ENCODE results near the gene CLDN19. TPM values are rescaled to one million over a fixed set of nuclear protein-coding genes. Genes with fewer than 3 reads are reported as not detected.
"Not testable (repeated sequence)": the region's sequence is repeated elsewhere in the genome, so short reads cannot be mapped to it uniquely, and the experiment has no call there.

The CLDN19 gene
- total RNA-seq, 4 donors from 2014 or later, result not detected

- ATAC-seq (ENCODE audit: low FRiP score), result no peak
- no peak for DNase-seq (ENCODE audit: low spot score)
- TF ChIP-seq CTCF (IDR thresholded peaks at IDR 0.05), result no peak
Observed at GRCh38 chr1:42723511-42723910, 16.5 kb downstream of the CLDN19 start.

- not testable (repeated sequence) for ATAC-seq (ENCODE audit: low FRiP score); DNase-seq (ENCODE audit: low spot score)
Observed at GRCh38 chr1:42722403-42722802, 17.6 kb downstream of the CLDN19 start.

- no peak for ATAC-seq (ENCODE audit: low FRiP score)
- no peak for DNase-seq (ENCODE audit: low spot score)
- TF ChIP-seq CTCF (IDR thresholded peaks at IDR 0.05), result no peak
Observed at GRCh38 chr1:42721926-42722325, 18.1 kb downstream of the CLDN19 start.

- ATAC-seq (ENCODE audit: low FRiP score) (no peak), DNase-seq (ENCODE audit: low spot score) (no peak)
- TF ChIP-seq CTCF (IDR thresholded peaks at IDR 0.05), result no peak
Observed at GRCh38 chr1:42720868-42721267, 19.2 kb downstream of the CLDN19 start.

GRCh38 chr1:42714441-42714840 lies 25.6 kb downstream of the CLDN19 start:
- ATAC-seq (ENCODE audit: low FRiP score); DNase-seq (ENCODE audit: low spot score): not testable (repeated sequence)

- ATAC-seq (ENCODE audit: low FRiP score) (no peak), DNase-seq (ENCODE audit: low spot score) (no peak)
- TF ChIP-seq CTCF (IDR thresholded peaks at IDR 0.05), result no peak
Observed at GRCh38 chr1:42713293-42713692, 26.7 kb downstream of the CLDN19 start.

- ATAC-seq (ENCODE audit: low FRiP score); DNase-seq (ENCODE audit: low spot score): not testable (repeated sequence)
Observed at GRCh38 chr1:42712808-42713207, 27.2 kb downstream of the CLDN19 start.

- DNase-seq (ENCODE audit: low spot score) (no peak), ATAC-seq (ENCODE audit: low FRiP score) (no peak)
- no peak for TF ChIP-seq CTCF (IDR thresholded peaks at IDR 0.05)
Observed at GRCh38 chr1:42703888-42704464, 36.1 kb downstream of the CLDN19 start.

GRCh38 chr1:42700006-42700405 lies 40.0 kb downstream of the CLDN19 start:
- ATAC-seq (ENCODE audit: low FRiP score) (no peak), DNase-seq (ENCODE audit: low spot score) (no peak)
- no peak for TF ChIP-seq CTCF (IDR thresholded peaks at IDR 0.05)
